ENCODE measurements around the gene PPP6R2. TPM values are rescaled to one million over a fixed set of nuclear protein-coding genes. Genes with fewer than 3 reads are reported as not detected.

The PPP6R2 gene
- total and polyA plus RNA-seq, 2 of the 8 experiments (the other 6 are each of a cell fraction or from before 2014, with no cell fraction given) = 25.0 to 32.2 TPM

- TF ChIP-seq ATF3 (IDR thresholded peaks at IDR 0.05; ENCODE audit: insufficient read depth, low read depth, low read length) (no peak), POLR2A (IDR thresholded peaks at IDR 0.05; ENCODE audit: control extremely low read depth in 1 of 2, low read depth in 2 of 2, low read length in 2 of 2) (no peak), RFX5 (IDR thresholded peaks at IDR 0.05; ENCODE audit: borderline replicate concordance, low read depth, low read length) (no peak), SIN3A (conservative IDR thresholded peaks at IDR 0.05 in 1 of 2, IDR thresholded peaks at IDR 0.05 in 1 of 2; ENCODE audit: low read depth in 1 of 2, low read length in 2 of 2) (no peak), HDAC6 (IDR thresholded peaks at IDR 0.05; ENCODE audit: low read depth, low read length) (no peak)
Observed at GRCh38 chr22:50314081-50314454, 29.1 kb upstream of the PPP6R2 start (continued).
